Upper lobe of left lung (tissue), 4 donors: ENCODE measurements around the gene SACM1L.
"Not testable (repeated sequence)": the region's sequence is repeated elsewhere in the genome, so short reads cannot be mapped to it uniquely, and the experiment has no call there.

Experiments used
- CTCF ChIP-seq, 6 experiments: fragments of 450-650 bp in 4 of 6; fragments of 200-600 bp in 2 of 6; sonication (generic) in 2 of 6; IDR thresholded peaks; one replicate each; pipeline ENCODE4 v1.5.1; 2016 to 2019; ENCODE audit warnings: antibody characterized with exemption in 6 of 6
- EP300 ChIP-seq, 4 donors: sonication (generic); formaldehyde crosslinking; IDR thresholded peaks; one replicate each; pipeline ENCODE4 v1.5.1; 2017; ENCODE audit warnings: antibody characterized with exemption in 4 of 4, control low read depth in 2 of 4
- POLR2A ChIP-seq, 4 donors: fragments of 450-650 bp; IDR thresholded peaks; one replicate each; pipeline ENCODE4 v1.5.1; 2016 to 2017; ENCODE audit warnings: antibody characterized with exemption in 4 of 4, mild to moderate bottlenecking in 2 of 4

DNA sequence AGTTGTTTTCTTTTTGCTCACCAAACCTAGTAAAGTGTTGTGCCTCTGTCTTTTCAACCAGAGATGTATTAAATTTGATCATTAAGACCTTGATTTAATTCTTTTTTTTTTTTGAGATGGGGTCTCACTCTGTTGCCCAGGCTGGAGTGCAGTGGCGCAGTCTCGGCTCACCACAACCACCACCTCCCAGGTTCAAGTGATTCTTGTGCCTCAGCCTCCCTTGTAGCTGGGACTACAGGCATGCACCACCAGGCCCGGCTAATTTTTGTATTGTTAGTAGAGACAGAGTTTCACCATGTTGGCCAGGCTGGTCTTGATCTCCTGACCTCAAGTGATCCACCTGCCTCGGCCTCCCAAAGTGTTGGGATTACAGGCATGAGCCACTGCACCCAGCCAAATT lies 6.0 kb downstream of the SACM1L start:
- not testable (repeated sequence) for TF ChIP-seq EP300, POLR2A, CTCF (IDR thresholded peaks at IDR 0.05)
